EH (cell line): ENCODE data around the gene C11orf91.
A peak's percentile ranks its signal among the peaks of the same experiment; 100 is the strongest.
"Not testable (repeated sequence)": the region's sequence is repeated elsewhere in the genome, so short reads cannot be mapped to it uniquely, and the experiment has no call there.

Source experiments
- DNase-seq: peaks from one replicate; pipeline ENCODE4 v3.0.0-alpha.2; 2015; ENCODE audit warnings: low read depth

Gene C11orf91

DNA sequence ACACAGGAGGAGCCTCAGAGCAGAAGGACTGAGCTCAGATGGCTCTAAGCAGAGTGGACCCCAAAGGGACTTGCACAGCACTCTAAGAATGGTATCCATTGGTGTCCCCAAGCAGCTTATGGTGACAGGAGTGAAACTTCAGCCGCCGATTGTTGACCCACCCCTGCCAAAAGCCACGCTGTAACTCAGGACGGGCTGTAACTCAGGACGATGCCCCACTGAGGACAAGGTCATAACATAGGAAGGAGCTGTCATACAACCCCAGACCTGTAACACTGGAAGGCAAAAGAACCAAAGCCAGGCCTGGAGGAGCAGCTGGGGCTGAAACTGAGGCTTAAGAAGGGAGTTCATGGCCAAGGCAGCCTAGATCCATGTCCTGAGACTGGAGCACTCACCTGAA, 21.4 kb upstream of the C11orf91 start:
- DNase-seq = no peak

DNA sequence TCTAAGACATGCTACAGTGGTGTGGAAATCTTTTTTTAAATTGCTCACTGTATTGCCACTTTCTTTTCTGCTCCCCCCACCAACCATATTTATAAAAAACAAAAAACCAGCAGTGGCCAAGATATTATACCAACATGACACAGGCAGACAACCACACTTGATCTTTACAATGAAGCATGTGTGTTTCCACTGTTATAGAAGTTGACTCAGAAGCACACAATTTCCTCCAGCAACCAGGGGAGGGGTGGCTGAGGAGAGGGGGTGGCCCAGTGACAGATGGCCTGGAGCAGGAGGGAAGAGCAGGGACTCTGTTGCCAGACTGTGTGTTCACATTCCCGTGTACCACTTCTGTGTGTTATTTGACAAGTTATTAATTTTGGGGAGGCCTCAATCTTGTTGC, 20.8 kb upstream of the C11orf91 start:
- DNase-seq = peak; percentile 91

DNA sequence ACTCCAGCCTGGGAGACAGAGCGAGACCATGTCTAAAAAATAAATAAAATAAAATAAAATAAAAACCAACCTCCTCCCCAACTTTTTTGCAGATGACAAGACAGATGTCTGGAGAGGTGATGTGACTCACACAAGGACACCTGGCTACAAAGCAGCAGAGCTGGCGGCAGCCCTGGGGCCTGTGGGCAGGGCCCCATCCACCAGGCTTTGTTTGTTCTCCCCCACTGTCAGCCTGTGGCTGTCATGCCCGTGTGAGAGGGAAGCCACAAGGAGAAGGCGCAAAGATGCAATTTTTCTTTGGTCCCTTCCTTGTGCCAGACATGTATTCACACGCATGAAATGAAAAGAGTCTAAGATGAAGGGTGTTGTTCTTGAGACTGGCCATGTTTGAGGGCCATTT, 19.0 kb upstream of the C11orf91 start:
- DNase-seq = no peak

- DNase-seq = no peak
Measured at GRCh38 chr11:33718440-33718839, 17.8 kb upstream of the C11orf91 start.

DNA sequence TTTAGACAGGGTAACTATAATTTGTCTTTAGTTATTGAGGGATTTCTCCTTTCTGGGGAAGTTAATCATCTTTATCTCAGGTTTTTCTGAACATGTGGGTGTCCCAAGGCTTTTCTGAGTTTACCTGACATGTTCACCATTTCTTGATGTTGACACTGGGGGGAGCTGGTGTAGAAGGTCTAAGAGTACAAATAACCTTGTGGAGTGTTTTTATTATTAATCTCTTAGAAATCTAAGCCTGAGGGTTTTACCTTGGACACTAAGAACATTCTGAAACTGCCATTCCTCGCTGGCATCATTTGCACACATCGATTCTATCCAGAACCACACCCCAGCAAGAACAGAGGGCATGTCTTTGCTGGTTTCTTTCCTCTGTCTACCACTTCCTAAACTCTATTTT, 15.6 kb upstream of the C11orf91 start:
- DNase-seq = peak; percentile 61

DNA sequence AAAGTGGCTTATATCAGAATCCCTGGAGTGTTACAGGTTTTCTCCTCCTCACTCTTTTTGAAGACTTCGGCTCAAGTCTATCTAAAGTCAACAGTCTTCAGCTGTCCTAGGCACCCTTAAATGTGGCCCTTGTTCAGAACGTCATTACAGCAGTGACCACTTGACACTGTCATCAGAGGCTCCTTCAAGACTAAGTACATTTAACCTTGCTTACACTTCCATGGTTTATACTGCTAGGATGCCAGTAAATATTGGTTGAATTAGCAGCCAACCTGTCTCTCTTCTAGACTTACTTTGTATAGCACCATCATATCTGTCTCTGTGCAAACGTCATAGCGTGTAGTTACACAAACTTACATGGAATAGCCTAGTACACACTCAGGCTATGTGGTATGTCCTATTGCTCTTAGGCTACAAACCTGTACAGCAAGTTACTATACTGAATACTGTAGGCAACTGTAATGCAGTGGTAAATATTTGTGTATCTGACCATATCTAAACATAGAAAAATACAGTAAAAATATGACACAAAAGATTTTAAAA, 13.3 kb upstream of the C11orf91 start:
- DNase-seq = no peak

DNA sequence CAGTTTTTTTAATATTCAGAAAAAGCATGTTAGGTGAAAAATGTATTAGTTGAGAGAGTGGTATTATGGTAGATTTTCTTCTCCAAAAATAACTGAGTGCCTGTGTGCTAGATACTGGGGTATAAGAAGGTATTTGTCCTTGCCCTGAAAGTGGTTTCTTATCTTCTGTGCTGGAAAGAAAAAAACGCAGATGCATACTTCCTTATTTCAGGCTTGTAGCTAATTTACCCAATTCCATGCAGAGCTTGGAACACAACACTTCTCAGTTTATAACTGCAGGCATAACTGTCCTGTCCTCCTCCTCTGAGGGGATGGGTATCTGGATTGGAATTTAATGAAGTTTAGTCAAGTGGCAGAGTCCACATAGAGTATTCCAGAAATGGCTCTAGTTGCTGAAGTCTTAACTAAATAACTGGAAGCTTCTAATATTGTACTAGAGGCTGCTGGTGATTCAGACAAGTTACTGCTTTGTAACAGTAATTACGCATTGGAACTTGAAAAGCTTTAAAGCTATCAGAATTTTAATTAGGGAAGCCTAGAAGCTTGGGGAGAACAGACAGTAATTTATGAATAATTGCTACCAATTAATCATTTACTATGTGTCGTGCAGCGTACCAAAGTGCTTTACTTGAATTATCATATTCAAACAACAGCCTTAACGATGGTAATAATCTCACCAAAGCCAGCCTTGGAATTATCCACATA, 12.7 kb upstream of the C11orf91 start:
- DNase-seq = no peak

GRCh38 chr11:33712436-33712835, 11.8 kb upstream of the C11orf91 start:
- no peak for DNase-seq

- no peak for DNase-seq
Measured at GRCh38 chr11:33709466-33709865, 8.8 kb upstream of the C11orf91 start.

DNA sequence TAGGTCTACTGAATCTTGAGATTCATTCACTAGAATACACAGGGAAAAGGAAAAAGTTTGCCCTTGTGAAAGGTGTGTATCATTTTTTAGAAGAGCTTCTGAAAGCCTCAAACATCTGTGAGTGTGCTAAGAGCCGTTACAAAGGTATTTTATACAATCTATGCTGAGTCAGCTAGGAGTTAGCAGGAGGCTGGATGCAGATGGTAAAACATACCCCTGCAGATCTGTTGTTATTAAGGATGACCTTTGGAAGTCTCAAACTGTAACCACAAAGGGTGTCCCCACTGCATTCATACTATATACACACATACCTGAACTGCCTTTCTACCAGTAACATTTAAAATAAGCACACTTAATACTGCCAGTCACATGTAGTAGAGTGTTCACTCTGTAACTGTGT, 8.4 kb upstream of the C11orf91 start:
- no peak for DNase-seq

DNA sequence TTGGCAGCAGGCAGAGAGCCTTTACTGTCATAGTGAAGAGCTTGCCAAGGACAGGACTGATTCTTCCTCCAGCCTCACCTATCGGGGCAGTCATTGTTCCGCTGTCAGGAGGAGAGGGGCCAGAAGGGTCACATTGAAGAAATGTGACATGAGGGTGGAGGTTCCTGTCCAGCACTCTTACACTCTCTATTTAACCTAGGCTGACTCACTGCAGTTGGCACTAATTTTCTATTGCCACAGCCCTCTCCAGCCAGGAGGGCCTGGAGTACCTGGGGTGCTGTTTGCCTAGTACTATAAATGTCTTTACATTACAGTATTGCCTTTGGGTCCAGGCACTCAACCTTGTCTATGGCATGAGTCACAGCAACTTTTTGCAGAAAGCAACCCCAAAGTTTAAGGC, 7.2 kb upstream of the C11orf91 start:
- DNase-seq = not testable (repeated sequence)

GRCh38 chr11:33706966-33707365, 6.3 kb upstream of the C11orf91 start:
- no peak for DNase-seq

DNA sequence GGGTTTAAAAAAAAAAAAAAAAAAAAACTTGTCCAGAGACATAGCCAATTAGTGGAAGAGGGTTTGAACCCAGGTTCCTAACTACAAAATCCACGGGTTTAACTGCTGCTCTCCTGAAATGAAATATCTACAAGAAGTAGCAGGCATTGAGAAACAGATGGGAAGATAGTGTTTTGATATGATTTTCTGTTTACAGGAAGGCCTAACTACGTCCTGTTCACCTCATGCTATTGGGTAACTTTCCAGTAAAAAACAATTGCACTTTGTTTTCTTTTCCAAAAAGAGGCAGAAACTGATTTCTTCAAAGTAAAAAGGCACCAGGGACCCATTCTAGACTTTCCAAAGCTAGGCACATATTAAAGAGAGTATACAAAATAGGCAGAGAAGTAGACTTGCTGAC, 5.9 kb upstream of the C11orf91 start:
- DNase-seq = no peak

DNA sequence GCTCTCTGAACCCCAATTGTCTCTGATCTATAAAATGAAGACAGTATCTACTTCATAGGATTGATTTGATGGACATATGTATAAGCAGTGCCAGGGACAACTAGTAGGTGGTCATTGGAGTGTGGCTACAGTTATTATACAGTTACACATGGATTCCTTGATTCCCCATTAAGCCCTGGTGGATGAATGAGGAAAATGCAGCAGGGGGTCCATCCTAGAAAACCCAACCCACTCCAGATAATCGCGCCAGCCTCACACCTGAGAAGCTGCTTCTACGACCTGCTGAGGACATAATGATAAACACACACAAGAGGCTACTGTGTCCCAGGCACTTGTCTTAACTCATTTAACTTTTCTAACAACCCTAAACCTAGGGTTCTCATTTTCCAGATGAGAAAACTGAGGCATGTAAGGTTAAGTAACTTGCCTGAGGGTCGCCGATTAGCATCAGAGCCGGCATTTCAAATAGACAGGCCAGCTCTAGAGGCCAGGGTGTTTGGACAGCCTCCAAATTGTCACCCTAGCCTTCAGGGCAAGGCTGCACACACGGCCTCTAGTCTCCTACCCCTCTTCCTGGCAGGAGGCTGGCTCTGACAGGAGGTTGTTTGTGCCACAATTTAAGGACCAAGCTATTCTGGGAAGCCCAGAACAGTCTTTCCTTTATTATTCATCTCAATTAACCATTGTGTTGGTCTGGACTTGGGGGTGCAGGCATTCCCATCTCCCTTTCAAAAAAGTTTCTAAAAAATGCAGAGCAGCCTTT, 3.8 kb upstream of the C11orf91 start:
- no peak for DNase-seq

DNA sequence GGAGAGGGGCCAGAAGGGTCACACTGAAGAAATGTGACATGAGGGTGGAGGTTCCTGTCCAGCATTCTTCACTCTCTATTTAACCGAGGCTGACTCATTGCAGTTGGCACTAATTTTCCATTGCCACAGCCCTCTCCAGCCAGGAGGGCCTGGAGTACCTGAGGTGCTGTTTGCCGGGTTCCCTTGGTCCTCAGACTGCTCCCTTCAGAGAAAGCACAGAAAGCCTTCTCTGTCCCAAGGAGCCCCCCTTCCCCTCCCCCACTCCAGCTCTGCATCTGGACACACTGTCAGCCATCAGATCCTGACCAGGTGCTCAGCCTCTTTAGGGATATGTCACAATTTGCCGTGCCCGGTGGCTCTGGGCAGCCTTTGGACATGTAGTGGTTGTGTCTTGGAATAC, 3.2 kb upstream of the C11orf91 start:
- peak; percentile 52 for DNase-seq

DNA sequence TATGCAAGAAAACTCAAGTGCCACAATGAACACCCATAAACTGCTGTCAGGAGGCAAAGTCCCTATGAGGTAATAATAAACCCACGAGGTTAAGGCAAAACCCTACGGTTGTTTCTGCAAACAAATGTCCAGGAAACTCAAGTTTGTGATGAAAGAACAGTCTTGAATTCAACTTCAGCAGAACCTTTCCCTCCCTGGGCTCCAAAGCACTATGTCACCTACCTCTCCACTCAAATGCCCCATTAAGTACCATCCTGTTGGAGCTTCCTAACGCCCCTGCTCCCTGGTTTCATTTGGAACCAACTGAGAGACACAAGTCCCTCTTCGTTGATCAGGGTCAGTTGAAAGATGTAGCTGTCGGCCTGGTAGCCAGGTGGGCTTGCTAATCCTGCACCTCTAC, 2.6 kb upstream of the C11orf91 start:
- no peak for DNase-seq

DNA sequence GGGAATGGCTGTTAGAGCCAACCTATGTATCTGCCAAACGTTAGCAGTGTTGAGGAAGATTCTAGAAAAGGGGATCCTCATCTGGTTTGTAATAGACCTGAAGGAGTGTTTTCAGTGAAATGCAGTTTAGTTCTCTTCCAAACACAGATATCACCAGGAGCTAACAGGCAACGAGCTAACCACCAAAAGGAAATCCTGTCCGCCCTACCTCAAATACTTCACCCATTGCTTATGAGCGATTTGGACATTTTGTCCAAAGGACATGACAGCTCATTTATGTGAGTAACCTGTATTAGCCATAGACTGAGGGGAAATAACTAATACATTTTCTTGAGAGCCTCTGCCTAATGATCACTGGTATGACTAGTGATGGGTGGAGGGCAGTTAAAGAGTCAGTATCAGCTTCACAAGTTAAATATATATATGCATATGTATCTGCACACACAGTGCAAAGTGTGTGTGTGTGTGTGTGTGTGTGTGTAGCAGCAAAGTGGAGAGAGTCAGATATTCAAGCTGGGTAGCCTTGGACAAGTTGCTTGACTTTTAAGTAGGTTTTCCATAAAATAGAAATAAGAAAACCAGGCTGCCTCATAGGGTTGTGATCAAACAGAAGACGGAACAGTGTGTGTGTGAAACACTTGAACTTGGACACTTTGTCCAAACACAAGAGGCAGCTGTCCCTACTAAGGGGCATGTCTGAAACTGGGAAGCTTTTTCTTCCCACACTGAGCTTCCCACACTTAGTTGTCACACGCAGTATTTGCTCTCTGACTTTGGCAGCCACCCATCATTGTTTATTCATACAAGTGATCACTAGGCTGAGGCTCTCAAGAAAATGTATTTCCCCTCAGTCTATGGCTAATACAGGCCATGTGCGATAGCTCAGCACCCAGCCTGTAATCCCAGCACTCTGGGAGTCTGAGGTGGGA, 940 bp upstream of the C11orf91 start:
- DNase-seq = peak; percentile 87

DNA sequence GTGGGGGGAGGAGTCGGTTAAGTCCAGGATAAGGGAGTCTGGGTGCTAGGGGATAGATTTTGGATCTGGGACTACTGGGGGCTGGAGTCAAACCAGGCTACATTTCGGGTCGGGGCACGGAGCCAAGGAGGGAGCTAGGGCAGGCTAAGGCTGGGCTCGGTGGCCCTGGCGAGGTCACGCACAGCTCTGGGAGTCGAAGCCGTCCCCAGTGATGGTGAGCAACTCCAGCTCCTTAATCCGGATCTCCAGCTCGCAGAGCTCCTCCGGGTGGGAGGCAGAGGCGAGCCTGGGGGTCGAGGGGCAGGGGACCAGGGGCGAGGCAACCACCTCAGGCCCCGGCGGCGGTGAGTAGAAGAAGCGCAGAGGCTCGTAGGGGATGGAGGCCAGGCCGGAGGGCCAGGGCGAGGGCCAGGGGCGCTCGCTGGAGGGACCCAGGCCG, 544 bp downstream of the C11orf91 start:
- peak; percentile 25 for DNase-seq

- DNase-seq = no peak
Measured at GRCh38 chr11:33699515-33700062, 1.0 kb downstream of the C11orf91 start.

DNA sequence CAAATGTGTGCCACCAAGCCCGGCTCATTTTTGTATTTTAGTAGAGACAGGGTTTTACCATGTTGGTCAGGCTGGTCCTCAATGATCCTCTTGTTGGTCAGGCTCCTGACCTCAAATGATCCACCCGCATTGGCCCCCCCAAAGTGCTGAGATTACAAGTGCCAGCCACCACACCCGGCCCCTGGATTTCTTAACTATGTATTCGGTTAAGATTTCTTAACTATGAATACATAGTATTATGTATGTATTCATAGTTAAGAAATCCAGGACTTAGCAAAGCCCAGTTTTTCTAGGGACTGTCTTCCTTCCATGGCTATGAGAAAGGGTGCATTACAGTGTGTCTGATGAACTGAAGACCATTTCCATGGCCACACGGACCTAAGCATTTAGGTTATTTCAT, 1.7 kb downstream of the C11orf91 start:
- no peak for DNase-seq

DNA sequence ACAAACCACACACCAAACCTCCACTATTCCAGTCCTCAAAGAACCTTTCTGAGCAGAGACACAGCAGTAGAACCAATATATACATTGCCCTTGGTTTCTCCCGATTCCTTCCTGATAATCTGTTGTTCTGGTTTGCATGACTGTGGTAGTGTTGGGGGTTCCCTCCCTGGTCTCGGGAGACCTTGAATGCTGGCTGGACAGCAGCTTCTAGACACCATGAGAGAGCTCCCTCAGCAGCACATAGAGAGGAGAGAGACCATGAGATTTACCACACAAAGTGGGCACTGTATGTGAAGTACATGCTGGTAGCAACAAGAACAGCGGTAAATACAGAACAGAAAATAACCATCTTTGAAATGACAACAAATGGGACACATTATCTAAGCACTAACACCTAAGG, 2.6 kb downstream of the C11orf91 start:
- DNase-seq = no peak
